Measurements from ENCODE around the gene ARPC5.

ARPC5 gene

GRCh38 chr1:183638649-183639387 is 3.2 kb upstream of the ARPC5 start:
- in situ Hi-C loops (cut with HindIII; ENCODE audit: low sequenced_read_pairs) = no loop called here
- no peak for DNase-seq (ENCODE audit: low read depth)
- H3K4me3 ChIP-seq (ENCODE audit: low read depth, low read length) = no peak overlapping the region
- no peak for TF ChIP-seq CTCF (IDR thresholded peaks at IDR 0.05; ENCODE audit: low read depth, low read length, missing control alignments)

- DNase-seq (ENCODE audit: low read depth) = no peak
- peak overlapping the region; percentile 86 for H3K4me3 ChIP-seq (ENCODE audit: low read depth, low read length)
- in situ Hi-C loops (cut with HindIII; ENCODE audit: low sequenced_read_pairs) = no loop called here
- no peak for TF ChIP-seq CTCF (IDR thresholded peaks at IDR 0.05; ENCODE audit: low read depth, low read length, missing control alignments)
Measured at GRCh38 chr1:183636783-183637182, 1.2 kb upstream of the ARPC5 start.

- DNase-seq (ENCODE audit: low read depth) = no peak
- no peak for TF ChIP-seq CTCF (IDR thresholded peaks at IDR 0.05; ENCODE audit: low read depth, low read length, missing control alignments)
- H3K4me3 ChIP-seq (ENCODE audit: low read depth, low read length) = peak overlapping the region; percentile 86
- in situ Hi-C loops (cut with HindIII; ENCODE audit: low sequenced_read_pairs) = no loop called here
Measured at GRCh38 chr1:183636334-183636682, 725 bp upstream of the ARPC5 start.

- in situ Hi-C loops (cut with HindIII; ENCODE audit: low sequenced_read_pairs) = no loop called here
- DNase-seq (ENCODE audit: low read depth) = no peak
- H3K4me3 ChIP-seq (ENCODE audit: low read depth, low read length) = peak overlapping the region; percentile 86
- no peak for TF ChIP-seq CTCF (IDR thresholded peaks at IDR 0.05; ENCODE audit: low read depth, low read length, missing control alignments)
Measured at GRCh38 chr1:183635099-183635605, 431 bp downstream of the ARPC5 start.

- no peak for DNase-seq (ENCODE audit: low read depth)
- in situ Hi-C loops (cut with HindIII; ENCODE audit: low sequenced_read_pairs) = no loop called here
- no peak for TF ChIP-seq CTCF (IDR thresholded peaks at IDR 0.05; ENCODE audit: low read depth, low read length, missing control alignments)
- peak overlapping the region; percentile 86 for H3K4me3 ChIP-seq (ENCODE audit: low read depth, low read length)
Measured at GRCh38 chr1:183634429-183635065, 1.0 kb downstream of the ARPC5 start.

GRCh38 chr1:183633676-183634343 is 1.8 kb downstream of the ARPC5 start:
- in situ Hi-C loops (cut with HindIII; ENCODE audit: low sequenced_read_pairs) = no loop called here
- TF ChIP-seq CTCF (IDR thresholded peaks at IDR 0.05; ENCODE audit: low read depth, low read length, missing control alignments) = peak; percentile 59
- peak; percentile 76 for DNase-seq (ENCODE audit: low read depth)
- H3K4me3 ChIP-seq (ENCODE audit: low read depth, low read length) = peak overlapping the region; percentile 86

Measured in astrocyte of the cerebellum (primary cell).